NCI-H524 (cell line): Measurements from ENCODE around the gene ARHGEF19.

Source experiments
- DNase-seq, 2 experiments: peaks; one replicate each; lab custom pipeline; 2025; lab: John Stamatoyannopoulos, UW

ARHGEF19 gene

GRCh38 chr1:16148329-16149092 is 63.9 kb downstream of the ARHGEF19 start:
- no peak for DNase-seq
